Trophoblast cell (in vitro differentiated cells and primary cell): ENCODE results near the gene FOXL2.

Source experiments
- DNase-seq, 2 donors: peaks; one replicate each; pipeline ENCODE4 v3.0.0-alpha.2; 2016
- H2AFZ ChIP-seq: 2 replicates; pipeline ENCODE4 v1.6.1; 2013; ENCODE audit warnings: low read length, moderate library complexity, mild to moderate bottlenecking; ENCODE audit not compliant: insufficient read depth, poor library complexity
- H2AK5ac ChIP-seq: 2 replicates; pipeline ENCODE4 v1.6.1; 2013; ENCODE audit warnings: mild to moderate bottlenecking, low read length
- H2BK120ac ChIP-seq: 2 replicates; pipeline ENCODE4 v1.6.1; 2013; ENCODE audit warnings: low read length, mild to moderate bottlenecking, moderate library complexity; ENCODE audit not compliant: insufficient read depth, poor library complexity
- H2BK12ac ChIP-seq: 2 replicates; pipeline ENCODE4 v1.6.1; 2013; ENCODE audit warnings: mild to moderate bottlenecking, low read length, moderate library complexity
- H2BK5ac ChIP-seq: 2 replicates; pipeline ENCODE4 v1.6.1; 2013; ENCODE audit warnings: low read length, low read depth, moderate library complexity, mild to moderate bottlenecking; ENCODE audit not compliant: poor library complexity
- H3K14ac ChIP-seq: 2 replicates; pipeline ENCODE4 v1.6.1; 2013; ENCODE audit warnings: mild to moderate bottlenecking, low read length
- H3K18ac ChIP-seq: 2 replicates; pipeline ENCODE4 v1.6.1; 2013; ENCODE audit warnings: mild to moderate bottlenecking, low read length
- H3K23ac ChIP-seq: 2 replicates; pipeline ENCODE4 v1.6.1; 2013; ENCODE audit warnings: low read length
- H3K27ac ChIP-seq: 2 replicates; pipeline ENCODE4 v1.5.1; 2013; ENCODE audit warnings: low read depth, mild to moderate bottlenecking, inconsistent platforms, low read length, moderate library complexity
- H3K27me3 ChIP-seq: 2 replicates; pipeline ENCODE4 v1.6.1; 2013; ENCODE audit warnings: inconsistent platforms, mild to moderate bottlenecking, low read length, moderate library complexity; ENCODE audit not compliant: insufficient read depth
- H3K36me3 ChIP-seq, 2 experiments: 1 replicate in 1 of 2; 2 replicates in 1 of 2; pipeline ENCODE4 v1.6.1; 2013; ENCODE audit warnings: low read length in 2 of 2, mild to moderate bottlenecking in 2 of 2, moderate library complexity in 1 of 2; ENCODE audit not compliant: insufficient read depth in 2 of 2, control insufficient read depth in 1 of 2
- H3K4ac ChIP-seq: 2 replicates; pipeline ENCODE4 v1.6.1; 2013; ENCODE audit warnings: low read depth, mild to moderate bottlenecking, low read length, moderate library complexity
- H3K4me1 ChIP-seq, 2 experiments: 1 replicate in 1 of 2; 2 replicates in 1 of 2; pipeline ENCODE4 v1.6.1; 2013; ENCODE audit warnings: low read length in 2 of 2, mild to moderate bottlenecking in 2 of 2, moderate library complexity in 1 of 2; ENCODE audit not compliant: insufficient read depth in 2 of 2, control insufficient read depth in 1 of 2
- H3K4me2 ChIP-seq: 2 replicates; pipeline ENCODE4 v1.6.1; 2013; ENCODE audit warnings: inconsistent platforms, mild to moderate bottlenecking, low read length, moderate library complexity
- H3K4me3 ChIP-seq: 2 replicates; pipeline ENCODE4 v1.5.1; 2013; ENCODE audit warnings: mild to moderate bottlenecking, low read depth, low read length, inconsistent platforms
- H3K79me1 ChIP-seq: one replicate; pipeline ENCODE4 v1.6.1; 2013; ENCODE audit warnings: low read length
- H3K79me2 ChIP-seq: 2 replicates; pipeline ENCODE4 v1.6.1; 2013; ENCODE audit warnings: low read length, mild to moderate bottlenecking; ENCODE audit not compliant: control insufficient read depth, insufficient read depth, poor library complexity
- H3K9ac ChIP-seq: 2 replicates; pipeline ENCODE4 v1.6.1; 2013; ENCODE audit warnings: mild to moderate bottlenecking, low read length
- H3K9me3 ChIP-seq: 2 replicates; pipeline ENCODE4 v1.6.1; 2013; ENCODE audit warnings: low read depth, mild to moderate bottlenecking, control low read depth, inconsistent platforms, low read length; ENCODE audit not compliant: insufficient read depth
- H4K12ac ChIP-seq: 2 replicates; pipeline ENCODE4 v1.6.1; 2013; ENCODE audit warnings: low read depth, mild to moderate bottlenecking, low read length, moderate library complexity
- H4K8ac ChIP-seq: 2 replicates; pipeline ENCODE4 v1.6.1; 2013; ENCODE audit warnings: low read depth, mild to moderate bottlenecking, low read length, moderate library complexity
- H4K91ac ChIP-seq: one replicate; pipeline ENCODE4 v1.6.1; 2013; ENCODE audit warnings: low read depth, mild to moderate bottlenecking, low read length, moderate library complexity
- WGBS: extraction: QIAGEN DNeasy Blood & Tissue Kit; methylation state at CpG from one replicate; pipeline ENCODE4 v1.1.7; 2013; ENCODE audit warnings: missing lambda C conversion rate; ENCODE audit not compliant: insufficient read length, insufficient coverage; ENCODE audit errors: extremely low coverage; 5-methylcytosine and 5-hydroxymethylcytosine counted together

FOXL2 gene

DNA sequence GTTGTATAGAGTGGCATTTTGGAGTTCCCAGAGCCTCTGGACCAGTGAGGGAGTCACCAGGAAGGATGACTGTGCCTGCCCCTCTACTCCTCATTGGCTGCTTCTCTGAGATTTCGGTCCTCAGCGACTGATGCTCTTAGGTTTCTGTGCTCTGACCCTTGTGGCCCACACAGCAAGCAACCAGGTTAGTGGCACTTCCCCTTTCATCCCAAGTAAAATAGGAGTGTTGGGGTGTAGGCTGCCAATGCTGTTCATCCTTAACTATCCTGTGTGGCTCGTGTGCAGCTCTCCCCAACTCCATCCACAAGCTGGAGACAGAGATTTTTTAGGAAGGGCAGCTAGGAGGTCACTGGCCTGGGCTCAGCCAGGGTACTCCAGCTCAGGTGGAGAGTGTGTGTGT lies 37.9 kb upstream of the FOXL2 start:
- H2BK120ac ChIP-seq = no peak overlapping the region
- no peak overlapping the region for H2AK5ac ChIP-seq
- H3K27me3 ChIP-seq = no peaks in the 10 kb centered on the region
- no peak overlapping the region for H2BK5ac ChIP-seq
- H3K36me3 ChIP-seq = no peaks in the 10 kb centered on the region
- H2AFZ ChIP-seq = no peak overlapping the region
- no peak for DNase-seq
- no peak overlapping the region for H4K12ac ChIP-seq
- H3K18ac ChIP-seq = no peak overlapping the region
- WGBS = no CpG with 5 or more reads among the region's 3 CpGs
- H3K4me3 ChIP-seq = no peak overlapping the region
- no peak overlapping the region for H3K23ac ChIP-seq
- no peak overlapping the region for H3K14ac ChIP-seq
- no peak overlapping the region for H4K91ac ChIP-seq
- H3K4me2 ChIP-seq = no peak overlapping the region
- no peak overlapping the region for H4K8ac ChIP-seq
- H3K27ac ChIP-seq = no peak overlapping the region
- H3K9ac ChIP-seq = no peak overlapping the region
- no peaks in the 10 kb centered on the region for H3K79me2 ChIP-seq
- no peaks in the 10 kb centered on the region for H3K9me3 ChIP-seq
- H3K4me1 ChIP-seq = no peaks in the 10 kb centered on the region
- H2BK12ac ChIP-seq = no peak overlapping the region
- no peak overlapping the region for H3K4ac ChIP-seq
- H3K79me1 ChIP-seq = no peaks in the 10 kb centered on the region

DNA sequence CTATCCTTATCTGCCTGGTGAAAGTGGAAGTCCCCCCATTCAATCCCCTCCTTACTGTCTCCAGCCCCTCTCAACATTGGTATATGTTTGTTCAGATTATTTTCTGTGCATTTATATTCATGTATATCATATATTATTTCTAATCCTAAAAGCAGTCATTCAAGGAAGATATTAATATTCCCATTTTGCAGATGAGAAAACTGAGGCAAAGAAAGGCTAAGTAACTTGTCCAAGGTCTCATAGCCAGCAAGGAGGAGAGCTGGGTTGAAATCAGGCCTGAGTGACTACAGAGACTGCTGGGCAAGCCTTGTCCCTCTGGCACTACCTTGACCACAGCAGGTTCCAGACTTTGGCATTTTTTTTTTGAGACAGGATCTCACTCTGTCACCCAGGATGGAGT lies 29.1 kb upstream of the FOXL2 start:
- no peaks in the 10 kb centered on the region for H3K27me3 ChIP-seq

DNA sequence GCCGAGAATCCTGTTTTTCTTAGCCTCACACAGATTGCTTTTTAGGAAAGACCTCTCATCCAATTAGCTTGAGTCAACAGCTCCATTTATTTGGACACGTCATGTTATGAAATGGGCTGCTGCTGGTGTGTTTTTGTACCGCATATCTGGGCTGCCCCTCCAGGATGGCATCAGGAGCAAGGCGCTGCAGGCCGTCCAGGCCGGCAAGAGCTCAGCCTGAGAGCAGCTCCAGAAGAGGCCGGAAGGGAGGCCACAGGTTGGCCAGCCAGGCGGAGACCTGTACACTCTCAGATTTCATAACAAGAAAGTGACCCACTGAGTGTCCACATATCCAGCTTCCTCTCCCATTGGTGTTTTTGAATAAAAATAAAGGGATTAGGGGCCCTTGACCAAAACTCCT lies 28.4 kb upstream of the FOXL2 start:
- no peak overlapping the region for H3K23ac ChIP-seq
- no peak overlapping the region for H2AFZ ChIP-seq
- H3K27ac ChIP-seq = no peak overlapping the region
- H3K14ac ChIP-seq = no peak overlapping the region
- no peaks in the 10 kb centered on the region for H3K36me3 ChIP-seq
- no peak overlapping the region for H3K4ac ChIP-seq
- no peak overlapping the region for H2BK120ac ChIP-seq
- no peak overlapping the region for H3K18ac ChIP-seq
- H4K12ac ChIP-seq = no peak overlapping the region
- H2BK5ac ChIP-seq = no peak overlapping the region
- DNase-seq = no peak
- no peaks in the 10 kb centered on the region for H3K27me3 ChIP-seq
- no peak overlapping the region for H2AK5ac ChIP-seq
- no CpG with 5 or more reads among the region's 8 CpGs for WGBS
- H4K91ac ChIP-seq = no peak overlapping the region
- H4K8ac ChIP-seq = no peak overlapping the region
- H2BK12ac ChIP-seq = no peak overlapping the region
- H3K9me3 ChIP-seq = peaks cover 3% of the 10 kb centered on the region
- no peak overlapping the region for H3K9ac ChIP-seq
- H3K4me3 ChIP-seq = no peak overlapping the region
- H3K79me1 ChIP-seq = no peaks in the 10 kb centered on the region
- H3K4me1 ChIP-seq = no peaks in the 10 kb centered on the region
- no peak overlapping the region for H3K4me2 ChIP-seq
- no peaks in the 10 kb centered on the region for H3K79me2 ChIP-seq

More for the DNA sequence above, 29.1 kb upstream of the FOXL2 start:
- H3K4me3 ChIP-seq = no peak overlapping the region
- H4K12ac ChIP-seq = no peak overlapping the region
- no peak overlapping the region for H3K4ac ChIP-seq
- no peak overlapping the region for H3K23ac ChIP-seq
- H3K18ac ChIP-seq = no peak overlapping the region
- H4K91ac ChIP-seq = no peak overlapping the region
- no peaks in the 10 kb centered on the region for H3K4me1 ChIP-seq
- H3K9ac ChIP-seq = no peak overlapping the region
- H2BK12ac ChIP-seq = no peak overlapping the region
- no peak overlapping the region for H2BK5ac ChIP-seq
- H4K8ac ChIP-seq = no peak overlapping the region
- H3K79me2 ChIP-seq = no peaks in the 10 kb centered on the region
- H2AFZ ChIP-seq = no peak overlapping the region
- peaks cover 3% of the 10 kb centered on the region for H3K9me3 ChIP-seq
- H2AK5ac ChIP-seq = no peak overlapping the region
- H3K27ac ChIP-seq = no peak overlapping the region
- no peak for DNase-seq
- no peak overlapping the region for H2BK120ac ChIP-seq
- no peak overlapping the region for H3K4me2 ChIP-seq
- no peak overlapping the region for H3K14ac ChIP-seq
- no peaks in the 10 kb centered on the region for H3K36me3 ChIP-seq
- H3K79me1 ChIP-seq = no peaks in the 10 kb centered on the region

DNA sequence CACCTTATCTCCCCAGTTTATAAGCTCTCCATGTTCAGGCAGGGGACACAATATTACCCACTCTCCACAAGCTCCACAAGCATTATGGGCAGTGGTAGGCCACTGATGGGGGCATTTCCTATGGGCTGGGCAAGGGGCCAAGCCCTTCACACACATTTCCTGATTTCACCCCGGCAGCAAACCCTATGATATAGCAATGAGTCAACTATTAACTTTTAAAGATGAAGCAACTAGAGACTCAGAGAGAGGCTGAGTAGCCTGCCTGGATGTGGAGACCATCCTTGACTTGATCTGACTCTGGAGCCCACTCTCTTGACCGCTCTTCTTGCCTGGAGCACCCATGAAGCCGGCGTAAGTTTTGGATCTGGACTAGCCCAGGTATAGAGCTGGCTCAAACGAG lies 27.5 kb upstream of the FOXL2 start:
- H3K4me2 ChIP-seq = no peak overlapping the region
- no peak overlapping the region for H3K4me3 ChIP-seq
- no peak overlapping the region for H4K8ac ChIP-seq
- no peaks in the 10 kb centered on the region for H3K79me1 ChIP-seq
- H3K79me2 ChIP-seq = no peaks in the 10 kb centered on the region
- H3K4me1 ChIP-seq = no peaks in the 10 kb centered on the region
- no peak overlapping the region for H3K27ac ChIP-seq
- no peak overlapping the region for H2AK5ac ChIP-seq
- no peak overlapping the region for H4K91ac ChIP-seq
- no peak overlapping the region for H3K14ac ChIP-seq
- H2BK12ac ChIP-seq = no peak overlapping the region
- no peak overlapping the region for H3K9ac ChIP-seq
- no peak overlapping the region for H4K12ac ChIP-seq
- no peaks in the 10 kb centered on the region for H3K36me3 ChIP-seq
- no peak overlapping the region for H2BK5ac ChIP-seq
- no peaks in the 10 kb centered on the region for H3K27me3 ChIP-seq
- H3K23ac ChIP-seq = no peak overlapping the region
- H3K18ac ChIP-seq = no peak overlapping the region
- H3K4ac ChIP-seq = no peak overlapping the region
- no peak for DNase-seq
- no CpG with 5 or more reads among the region's 5 CpGs for WGBS
- no peak overlapping the region for H2AFZ ChIP-seq
- H2BK120ac ChIP-seq = no peak overlapping the region
- H3K9me3 ChIP-seq = peaks cover 3% of the 10 kb centered on the region
